ENCODE data around the gene PRELID1.

GRCh38 chr5:177346820-177347219 lies 43.2 kb downstream of the PRELID1 start:
- TF ChIP-seq POLR2A (IDR thresholded peaks at IDR 0.05) (no peak), CTCF (IDR thresholded peaks at IDR 0.05) (no peak)
